WERI-Rb-1 (cell line): ENCODE measurements around the gene HMGB2.

Source experiments
- DNase-seq: peaks from one replicate; pipeline ENCODE4 v3.0.0-alpha.2; 2020
- H3K27ac ChIP-seq: fragments of 250-450 bp; sonication (Bioruptor Pico); 2 replicates; pipeline ENCODE4 v1.5.1; 2020; ENCODE audit warnings: mild to moderate bottlenecking, moderate library complexity
- H3K27me3 ChIP-seq: fragments of 250-450 bp; sonication (Bioruptor Pico); 2 replicates; pipeline ENCODE4 v1.5.1; 2021; ENCODE audit warnings: mild to moderate bottlenecking, low read depth, moderate library complexity; ENCODE audit not compliant: insufficient read depth, severe bottlenecking
- H3K36me3 ChIP-seq: fragments of 250-450 bp; sonication (Bioruptor Pico); 2 replicates; pipeline ENCODE4 v1.5.1; 2020; ENCODE audit warnings: mild to moderate bottlenecking, moderate library complexity
- H3K4me3 ChIP-seq: 2 replicates; pipeline ENCODE4 v1.5.1; 2011; ENCODE audit warnings: low read depth, mild to moderate bottlenecking, control low read depth, low read length
- H3K9me3 ChIP-seq: fragments of 250-450 bp; sonication (Bioruptor Pico); 2 replicates; pipeline ENCODE4 v1.5.1; 2021; ENCODE audit warnings: mild to moderate bottlenecking, moderate library complexity; ENCODE audit not compliant: severe bottlenecking
- TF ChIP-seq, protein P1 (sequence below): IDR thresholded peaks from 2 replicates; pipeline ENCODE4 v1.5.1; 2011; ENCODE audit warnings: low read depth, mild to moderate bottlenecking, control low read depth, inconsistent platforms, low read length

The HMGB2 gene

DNA sequence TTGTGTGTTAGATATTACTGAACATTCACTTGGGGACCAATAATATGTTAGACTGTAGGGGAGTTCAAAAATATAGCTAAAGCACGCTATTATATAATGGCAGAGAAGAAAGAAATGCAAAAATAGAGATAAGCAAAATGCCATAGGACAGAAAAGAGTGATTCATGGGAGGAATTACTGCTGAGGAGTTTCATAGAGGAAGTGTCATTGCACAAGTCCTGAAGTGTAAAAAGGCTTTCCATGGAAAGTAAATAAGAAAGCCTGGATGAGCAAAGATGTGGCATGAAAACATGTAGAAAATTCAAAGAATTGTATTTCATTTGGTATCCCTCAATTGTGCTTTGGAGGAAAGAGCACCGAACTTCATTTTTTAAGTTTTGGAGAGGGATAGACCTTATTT, 14.5 kb downstream of the HMGB2 start:
- DNase-seq = no peak
- no peak overlapping the region for H3K4me3 ChIP-seq
- H3K27me3 ChIP-seq = no peaks in the 10 kb centered on the region
- H3K36me3 ChIP-seq = peaks cover 4% of the 10 kb centered on the region
- H3K27ac ChIP-seq = no peak overlapping the region
- TF ChIP-seq, protein P1, sequence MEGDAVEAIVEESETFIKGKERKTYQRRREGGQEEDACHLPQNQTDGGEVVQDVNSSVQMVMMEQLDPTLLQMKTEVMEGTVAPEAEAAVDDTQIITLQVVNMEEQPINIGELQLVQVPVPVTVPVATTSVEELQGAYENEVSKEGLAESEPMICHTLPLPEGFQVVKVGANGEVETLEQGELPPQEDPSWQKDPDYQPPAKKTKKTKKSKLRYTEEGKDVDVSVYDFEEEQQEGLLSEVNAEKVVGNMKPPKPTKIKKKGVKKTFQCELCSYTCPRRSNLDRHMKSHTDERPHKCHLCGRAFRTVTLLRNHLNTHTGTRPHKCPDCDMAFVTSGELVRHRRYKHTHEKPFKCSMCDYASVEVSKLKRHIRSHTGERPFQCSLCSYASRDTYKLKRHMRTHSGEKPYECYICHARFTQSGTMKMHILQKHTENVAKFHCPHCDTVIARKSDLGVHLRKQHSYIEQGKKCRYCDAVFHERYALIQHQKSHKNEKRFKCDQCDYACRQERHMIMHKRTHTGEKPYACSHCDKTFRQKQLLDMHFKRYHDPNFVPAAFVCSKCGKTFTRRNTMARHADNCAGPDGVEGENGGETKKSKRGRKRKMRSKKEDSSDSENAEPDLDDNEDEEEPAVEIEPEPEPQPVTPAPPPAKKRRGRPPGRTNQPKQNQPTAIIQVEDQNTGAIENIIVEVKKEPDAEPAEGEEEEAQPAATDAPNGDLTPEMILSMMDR = no peak
- H3K9me3 ChIP-seq = no peaks in the 10 kb centered on the region

DNA sequence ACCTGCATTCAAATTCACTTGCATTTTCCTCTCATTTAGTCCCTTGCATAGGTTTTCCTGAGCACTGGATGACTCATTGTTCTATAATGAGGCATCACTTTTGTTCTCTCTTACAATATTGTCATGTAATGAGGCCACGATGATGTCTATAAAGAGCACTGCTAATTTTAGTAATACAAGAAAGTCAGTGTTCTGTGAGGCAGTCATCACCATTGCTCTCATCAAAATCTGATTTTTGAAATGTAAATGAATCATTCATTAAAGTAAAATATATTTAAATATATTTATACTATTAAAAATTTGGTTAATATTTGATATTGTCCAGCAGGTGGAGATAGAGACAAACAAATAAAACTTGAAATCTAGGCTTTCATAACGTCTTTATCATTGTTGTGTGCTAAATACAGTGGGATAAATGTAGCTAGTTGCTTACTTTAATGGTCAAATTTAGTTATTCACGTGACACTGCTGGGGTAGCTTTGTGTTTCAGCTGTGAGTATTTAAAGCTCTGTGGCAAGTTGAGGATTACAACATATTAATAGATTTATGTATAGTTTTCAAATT, 15.4 kb downstream of the HMGB2 start:
- no peak for DNase-seq
- Histone ChIP-seq H3K27me3 (no peaks in the 10 kb centered on the region), H3K9me3 (no peaks in the 10 kb centered on the region), H3K4me3 (no peak overlapping the region), H3K36me3 (peaks cover 7% of the 10 kb centered on the region), H3K27ac (no peak overlapping the region)
- TF ChIP-seq, protein P1 = no peak

DNA sequence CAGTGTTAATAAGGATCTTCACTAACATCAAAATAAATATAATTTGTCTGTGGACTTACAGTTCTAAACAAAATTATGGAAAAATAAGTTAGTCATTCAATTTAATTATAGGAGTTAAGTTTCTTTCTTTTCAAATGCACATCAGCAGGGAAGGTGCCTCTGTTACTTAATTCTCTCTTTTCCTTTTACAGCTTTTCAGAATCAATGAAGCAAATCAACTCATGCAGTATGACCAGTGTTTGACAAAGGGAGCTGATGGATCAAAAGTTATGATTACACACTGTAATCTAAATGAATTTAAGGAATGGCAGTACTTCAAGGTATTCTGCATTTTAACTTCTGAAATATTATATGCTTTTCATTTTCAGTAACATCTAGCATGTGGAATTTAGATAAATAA, 15.9 kb downstream of the HMGB2 start:
- peaks cover 7% of the 10 kb centered on the region for H3K36me3 ChIP-seq

DNA sequence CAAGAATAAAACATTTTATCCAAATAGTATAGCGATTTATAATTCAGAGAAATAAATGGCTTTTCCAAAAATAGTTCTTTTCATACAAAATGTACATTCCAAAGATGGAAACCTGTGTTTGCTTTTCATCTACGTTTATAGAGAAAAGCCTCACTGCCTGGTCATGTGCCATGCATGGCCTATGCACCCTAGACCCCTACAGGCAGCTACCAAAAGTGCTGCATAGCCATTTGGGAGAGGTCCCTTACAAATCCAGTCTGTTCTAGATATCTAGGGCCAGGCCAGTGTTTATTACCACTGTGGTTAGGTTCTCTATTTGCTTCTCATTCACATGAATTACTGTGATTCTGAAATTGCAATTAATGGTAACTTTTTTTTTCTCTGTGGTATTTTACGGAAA, 17.2 kb downstream of the HMGB2 start:
- peak; percentile 43 for DNase-seq
- TF ChIP-seq, protein P1 = peak; percentile 47
- no peaks in the 10 kb centered on the region for H3K9me3 ChIP-seq
- no peaks in the 10 kb centered on the region for H3K27me3 ChIP-seq
- H3K27ac ChIP-seq = no peak overlapping the region
- H3K36me3 ChIP-seq = peaks cover 4% of the 10 kb centered on the region
- no peak overlapping the region for H3K4me3 ChIP-seq

More for the DNA sequence above, 15.9 kb downstream of the HMGB2 start:
- no peaks in the 10 kb centered on the region for H3K9me3 ChIP-seq
- no peak for DNase-seq
- no peak overlapping the region for H3K27ac ChIP-seq
- H3K27me3 ChIP-seq = no peaks in the 10 kb centered on the region
- H3K4me3 ChIP-seq = no peak overlapping the region
- TF ChIP-seq, protein P1 = no peak

DNA sequence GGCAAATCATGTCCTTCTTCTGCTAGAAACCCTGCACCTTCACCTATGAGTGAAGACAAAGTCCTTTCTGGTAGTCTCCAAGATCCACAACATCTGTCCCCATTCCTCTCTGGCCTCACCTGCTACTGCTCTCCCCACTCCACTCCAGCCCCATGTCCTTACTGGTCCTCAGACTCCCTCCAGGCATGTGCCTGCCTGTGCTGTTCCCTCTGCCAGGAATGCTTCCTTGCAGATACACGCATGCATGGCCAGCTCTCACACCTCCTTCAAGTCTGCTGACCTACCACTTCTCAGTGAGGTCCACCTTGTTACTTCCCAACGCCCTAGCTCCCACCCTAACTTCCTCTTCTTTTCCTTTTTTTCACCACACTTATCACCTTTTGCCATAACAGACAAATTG, 18.1 kb downstream of the HMGB2 start:
- peaks cover 4% of the 10 kb centered on the region for H3K36me3 ChIP-seq
- H3K4me3 ChIP-seq = no peak overlapping the region
- H3K9me3 ChIP-seq = no peaks in the 10 kb centered on the region
- TF ChIP-seq, protein P1 = no peak
- H3K27me3 ChIP-seq = no peaks in the 10 kb centered on the region
- DNase-seq = no peak
- H3K27ac ChIP-seq = no peak overlapping the region

DNA sequence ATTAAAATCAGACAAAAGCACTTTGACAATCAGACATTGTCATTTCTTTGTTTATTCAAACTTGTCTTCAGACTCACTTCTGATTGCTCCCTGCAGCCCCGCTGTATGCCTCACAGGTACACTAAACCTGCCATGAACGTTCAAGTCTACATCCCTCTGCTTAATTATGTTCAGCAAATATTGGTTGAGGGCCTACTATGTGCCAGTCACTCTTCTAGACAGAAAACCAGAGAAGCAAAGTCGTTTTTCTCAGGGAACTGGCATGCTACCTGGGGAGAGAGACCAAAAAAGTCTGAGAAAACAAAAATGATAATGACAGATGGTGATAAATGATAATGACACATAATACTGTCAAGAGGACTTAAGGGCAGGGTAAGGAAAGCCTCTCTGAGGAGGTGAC, 19.4 kb downstream of the HMGB2 start:
- no peak overlapping the region for H3K4me3 ChIP-seq
- no peak for DNase-seq
- TF ChIP-seq, protein P1 = no peak
- no peaks in the 10 kb centered on the region for H3K9me3 ChIP-seq
- no peaks in the 10 kb centered on the region for H3K27me3 ChIP-seq
- H3K27ac ChIP-seq = no peak overlapping the region
- H3K36me3 ChIP-seq = peaks cover 4% of the 10 kb centered on the region
